Keratinocyte (primary cell): ENCODE results near the gene ERGIC2. TPM values are rescaled to one million over a fixed set of nuclear protein-coding genes. Genes with fewer than 3 reads are reported as not detected.

Experiments
- DNase-seq: peaks from one replicate; pipeline ENCODE4 v3.0.0-alpha.2; 2011; ENCODE audit warnings: low read depth, missing footprints, low spot score
- FAIRE-seq: peaks from 2 replicates; lab custom pipeline; 2011; peaks lifted over from hg19 to GRCh38; lab: Jason Lieb, UNC
- H2AFZ ChIP-seq: 2 replicates; pipeline ENCODE4 v1.6.0; 2012; ENCODE audit warnings: low read length, control low read depth, inconsistent platforms; ENCODE audit not compliant: control insufficient read depth
- H3K27ac ChIP-seq: 2 replicates; pipeline ENCODE4 v1.5.1; 2011; ENCODE audit warnings: low read length; ENCODE audit not compliant: control insufficient read depth, insufficient read depth
- H3K27me3 ChIP-seq: 3 replicates; pipeline ENCODE4 v1.6.0; 2011; ENCODE audit warnings: low read length; ENCODE audit not compliant: control insufficient read depth, insufficient read depth; ENCODE audit errors: extremely low read depth
- H3K36me3 ChIP-seq, 2 experiments: 2 replicates in 1 of 2; 3 replicates in 1 of 2; pipeline ENCODE4 v1.5.1; 2011; ENCODE audit warnings: low read length in 2 of 2, mild to moderate bottlenecking in 1 of 2; ENCODE audit not compliant: control insufficient read depth in 2 of 2, insufficient read depth in 2 of 2; ENCODE audit errors: extremely low read depth in 1 of 2
- H3K4me1 ChIP-seq: 3 replicates; pipeline ENCODE4 v1.5.1; 2011; ENCODE audit warnings: low read length; ENCODE audit not compliant: control insufficient read depth, insufficient read depth; ENCODE audit errors: extremely low read depth
- H3K4me2 ChIP-seq: 3 replicates; pipeline ENCODE4 v1.6.0; 2011; ENCODE audit warnings: low read depth, low read length; ENCODE audit not compliant: control insufficient read depth, insufficient read depth; ENCODE audit errors: extremely low read depth
- H3K4me3 ChIP-seq, 3 experiments: fragments of 200-600 bp in 1 of 3; sonication (generic) in 1 of 3; 2 replicates in 2 of 3; 3 replicates in 1 of 3; pipeline ENCODE4 v1.5.1; 2011 to 2016; ENCODE audit warnings: low read length in 3 of 3, mild to moderate bottlenecking in 3 of 3, control low read depth in 2 of 3, inconsistent platforms in 1 of 3, low read depth in 1 of 3, mixed read lengths in 1 of 3, mixed run types in 1 of 3, moderate library complexity in 1 of 3; ENCODE audit not compliant: control insufficient read depth in 2 of 3, insufficient read depth in 2 of 3; ENCODE audit errors: extremely low read depth in 1 of 3
- H3K79me2 ChIP-seq: 2 replicates; pipeline ENCODE4 v1.6.0; 2012; ENCODE audit warnings: low read length; ENCODE audit not compliant: control insufficient read depth, insufficient read depth
- H3K9ac ChIP-seq: 3 replicates; pipeline ENCODE4 v1.6.0; 2011; ENCODE audit warnings: low read length; ENCODE audit not compliant: control insufficient read depth, insufficient read depth; ENCODE audit errors: extremely low read depth
- H3K9me1 ChIP-seq: 3 replicates; pipeline ENCODE4 v1.6.0; 2011; ENCODE audit warnings: low read length; ENCODE audit not compliant: control insufficient read depth, insufficient read depth; ENCODE audit errors: extremely low read depth
- H3K9me3 ChIP-seq: 2 replicates; pipeline ENCODE4 v1.5.1; 2012; ENCODE audit warnings: low read depth, low read length; ENCODE audit not compliant: control insufficient read depth
- H4K20me1 ChIP-seq: 3 replicates; pipeline ENCODE4 v1.6.0; 2011; ENCODE audit warnings: low read length; ENCODE audit not compliant: control insufficient read depth, insufficient read depth; ENCODE audit errors: extremely low read depth
- EZH2 ChIP-seq: IDR thresholded peaks from one replicate; pipeline ENCODE4 v1.6.1; 2012; ENCODE audit warnings: inconsistent platforms, mild to moderate bottlenecking, low read length, moderate library complexity
- dilution Hi-C: fragments of 300-500 bp; cut with MboI; formaldehyde crosslinking; loops from one replicate; pipeline ENCODE4 v1.7.0; 2020; ENCODE audit warnings: low sequenced_read_pairs; ENCODE audit not compliant: extremely low pct_ligation_motif_present
- polyA plus RNA-seq, 5 experiments: library from polyadenylated mRNA; depleted of rRNA in 3 of 5; stranded (reverse) in 3 of 5; stranded (forward) in 1 of 5; unstranded in 1 of 5; fragments of >200 nt; gene quantifications; 1 replicate in 1 of 5; 2 replicates in 3 of 5; 3 replicates in 1 of 5; pipeline versions ENCODE4 v1.2.1 to v1.2.3, GENCODE V29; 2011 to 2012; ENCODE audit warnings: missing spikeins in 2 of 5, low read depth in 1 of 5, low replicate concordance in 1 of 5
- TF ChIP-seq, protein P1 (sequence below), 3 experiments: IDR thresholded peaks in 1 of 3; conservative IDR thresholded peaks in 1 of 3; optimal IDR thresholded peaks in 1 of 3; 2 replicates in 2 of 3; 3 replicates in 1 of 3; pipeline versions ENCODE3 to v1.5.1; 2011; ENCODE audit warnings: low read length in 3 of 3, mild to moderate bottlenecking in 3 of 3, moderate library complexity in 2 of 3, control low read depth in 1 of 3, inconsistent platforms in 1 of 3; ENCODE audit not compliant: insufficient read depth in 2 of 3; ENCODE audit errors: extremely low read depth in 1 of 3

The ERGIC2 gene
- polyA plus RNA-seq, 1 donor (not counting 4 experiments of a cell fraction or from before 2014, with no cell fraction given): 62.4 TPM

DNA sequence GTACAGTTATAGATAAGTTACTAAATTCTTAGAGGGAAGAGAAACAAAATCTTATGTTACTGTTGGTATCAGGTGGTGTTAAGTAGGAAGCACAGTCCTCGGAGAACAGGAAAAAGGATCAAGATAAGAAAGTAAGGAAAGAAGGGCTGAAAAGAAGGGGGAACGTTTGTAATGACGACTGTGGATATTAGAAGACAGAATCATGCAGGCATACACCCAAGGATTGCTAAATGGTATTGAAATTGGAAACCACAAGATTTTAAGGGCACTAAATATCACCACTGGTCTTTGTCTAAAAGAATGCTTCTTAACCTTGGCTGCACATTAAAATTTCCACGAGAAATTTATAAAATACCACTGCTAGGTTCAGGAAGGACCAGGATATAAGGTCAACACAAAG, 34.1 kb upstream of the ERGIC2 start:
- H4K20me1 ChIP-seq: no peaks in the 10 kb centered on the region
- H3K9me3 ChIP-seq: no peaks in the 10 kb centered on the region
- no peak overlapping the region for H2AFZ ChIP-seq
- no peaks in the 10 kb centered on the region for H3K79me2 ChIP-seq
- DNase-seq: no peak
- dilution Hi-C loops: no loop called here
- TF ChIP-seq, protein P1, sequence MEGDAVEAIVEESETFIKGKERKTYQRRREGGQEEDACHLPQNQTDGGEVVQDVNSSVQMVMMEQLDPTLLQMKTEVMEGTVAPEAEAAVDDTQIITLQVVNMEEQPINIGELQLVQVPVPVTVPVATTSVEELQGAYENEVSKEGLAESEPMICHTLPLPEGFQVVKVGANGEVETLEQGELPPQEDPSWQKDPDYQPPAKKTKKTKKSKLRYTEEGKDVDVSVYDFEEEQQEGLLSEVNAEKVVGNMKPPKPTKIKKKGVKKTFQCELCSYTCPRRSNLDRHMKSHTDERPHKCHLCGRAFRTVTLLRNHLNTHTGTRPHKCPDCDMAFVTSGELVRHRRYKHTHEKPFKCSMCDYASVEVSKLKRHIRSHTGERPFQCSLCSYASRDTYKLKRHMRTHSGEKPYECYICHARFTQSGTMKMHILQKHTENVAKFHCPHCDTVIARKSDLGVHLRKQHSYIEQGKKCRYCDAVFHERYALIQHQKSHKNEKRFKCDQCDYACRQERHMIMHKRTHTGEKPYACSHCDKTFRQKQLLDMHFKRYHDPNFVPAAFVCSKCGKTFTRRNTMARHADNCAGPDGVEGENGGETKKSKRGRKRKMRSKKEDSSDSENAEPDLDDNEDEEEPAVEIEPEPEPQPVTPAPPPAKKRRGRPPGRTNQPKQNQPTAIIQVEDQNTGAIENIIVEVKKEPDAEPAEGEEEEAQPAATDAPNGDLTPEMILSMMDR (optimal IDR thresholded peaks at IDR 0.05 in 1 of 3, IDR thresholded peaks at IDR 0.05 in 1 of 3, conservative IDR thresholded peaks at IDR 0.05 in 1 of 3; ENCODE audit: extremely low read depth in 1 of 3, insufficient read depth in 2 of 3, low read length in 3 of 3): no peak
- TF ChIP-seq EZH2: no peak
- H3K4me1 ChIP-seq: no peaks in the 10 kb centered on the region
- H3K36me3 ChIP-seq: no peaks in the 10 kb centered on the region
- H3K27ac ChIP-seq: no peak overlapping the region
- no peak overlapping the region for H3K9ac ChIP-seq
- no peak for FAIRE-seq
- H3K4me3 ChIP-seq: no peak overlapping the region
- no peaks in the 10 kb centered on the region for H3K9me1 ChIP-seq
- H3K4me2 ChIP-seq: no peak overlapping the region
- H3K27me3 ChIP-seq: no peaks in the 10 kb centered on the region

DNA sequence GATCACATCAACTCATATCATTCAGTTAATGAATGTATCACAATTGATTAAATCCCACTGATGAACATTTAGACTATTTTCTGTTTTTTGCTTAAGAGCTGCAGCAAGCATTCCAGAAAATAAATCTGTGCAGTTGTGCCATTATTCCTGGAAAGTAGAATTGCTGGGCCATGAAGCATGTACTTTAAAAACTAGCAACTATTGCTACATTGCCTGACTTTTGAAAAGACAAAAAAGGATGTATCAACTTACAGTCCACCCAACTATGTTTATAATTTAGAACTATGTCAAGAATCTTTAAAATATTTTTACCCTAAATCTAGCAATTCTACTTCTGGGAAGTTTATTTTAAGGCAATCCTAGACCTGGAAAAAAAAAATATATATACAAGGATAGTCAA, 33.4 kb upstream of the ERGIC2 start:
- no peaks in the 10 kb centered on the region for H3K4me1 ChIP-seq
- no peak overlapping the region for H3K4me2 ChIP-seq
- H3K4me3 ChIP-seq: no peak overlapping the region
- DNase-seq (no peak), FAIRE-seq (no peak)
- H3K9ac ChIP-seq: no peak overlapping the region
- H4K20me1 ChIP-seq: no peaks in the 10 kb centered on the region
- H3K27me3 ChIP-seq: no peaks in the 10 kb centered on the region
- H3K9me3 ChIP-seq: no peaks in the 10 kb centered on the region
- H3K79me2 ChIP-seq: no peaks in the 10 kb centered on the region
- dilution Hi-C loops: no loop called here
- no peak overlapping the region for H2AFZ ChIP-seq
- no peaks in the 10 kb centered on the region for H3K9me1 ChIP-seq
- H3K27ac ChIP-seq: no peak overlapping the region
- no peaks in the 10 kb centered on the region for H3K36me3 ChIP-seq
- TF ChIP-seq, protein P1 (optimal IDR thresholded peaks at IDR 0.05 in 1 of 3, IDR thresholded peaks at IDR 0.05 in 1 of 3, conservative IDR thresholded peaks at IDR 0.05 in 1 of 3; ENCODE audit: extremely low read depth in 1 of 3, insufficient read depth in 2 of 3, low read length in 3 of 3): no peak
- no peak for TF ChIP-seq EZH2
